Limb (tissue), 2 donors: ENCODE results near the gene NPRL2.

Experiments used
- DNase-seq, 2 donors: peaks; one replicate each; pipeline ENCODE4 v3.0.0-alpha.2; 2016; ENCODE audit errors: extremely low spot score in 2 of 2

NPRL2 gene

GRCh38 chr3:50373146-50374051 is 22.8 kb upstream of the NPRL2 start:
- DNase-seq, result peak in 1 of 2 donors; percentile 62

DNA sequence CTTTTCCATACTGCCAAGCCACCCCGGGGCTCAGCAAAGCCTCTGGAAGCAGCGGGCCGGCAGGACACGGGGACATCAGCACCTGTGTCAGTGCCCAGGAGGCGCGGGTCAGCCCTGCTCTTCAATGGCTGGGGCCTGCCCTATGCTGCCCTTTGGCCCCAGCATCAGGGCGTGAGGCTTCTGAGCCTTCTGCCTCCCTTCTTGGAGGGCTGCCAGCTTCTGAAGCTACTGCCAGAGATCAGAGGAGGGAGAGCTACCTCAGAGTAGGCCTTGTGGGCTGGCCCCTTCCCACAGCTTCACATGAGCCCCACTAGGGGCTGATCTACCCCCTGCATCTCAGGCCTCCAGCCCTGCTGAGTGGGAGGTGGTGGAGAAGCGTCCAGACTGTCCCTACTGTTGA is 21.8 kb upstream of the NPRL2 start:
- DNase-seq, result no peak

DNA sequence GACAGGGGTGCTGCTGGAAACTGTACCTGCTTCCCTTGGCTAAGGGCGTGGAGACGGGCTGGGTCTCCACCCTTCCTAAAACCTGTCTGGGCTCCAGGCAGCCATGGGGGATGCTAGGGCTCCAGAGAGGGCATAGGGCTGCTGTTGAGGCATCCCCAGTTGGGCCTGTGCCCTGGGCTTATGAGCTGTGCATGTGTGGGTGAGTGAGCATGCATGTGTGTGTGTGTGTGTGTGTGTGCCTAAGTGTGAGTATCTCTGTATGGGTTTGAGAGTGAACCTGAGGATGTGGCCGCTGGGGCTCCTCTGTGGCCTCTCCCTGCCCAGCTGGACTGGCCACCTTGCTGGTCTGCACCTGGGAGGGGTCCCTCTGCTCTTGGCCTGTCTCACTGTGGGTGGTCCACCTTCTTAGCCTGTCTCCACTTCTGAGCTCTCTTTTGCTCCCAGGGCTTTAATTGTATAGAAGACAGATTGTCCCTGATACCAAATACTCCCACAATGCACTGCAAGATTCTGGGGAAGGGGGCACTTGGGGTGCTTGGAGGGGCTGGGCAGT is 20.6 kb upstream of the NPRL2 start:
- no peak for DNase-seq

- peak; percentile 68 to 70 for DNase-seq
Measured at GRCh38 chr3:50370594-50370993, 20.0 kb upstream of the NPRL2 start.

- DNase-seq, result no peak
Measured at GRCh38 chr3:50369012-50369670, 18.6 kb upstream of the NPRL2 start.

DNA sequence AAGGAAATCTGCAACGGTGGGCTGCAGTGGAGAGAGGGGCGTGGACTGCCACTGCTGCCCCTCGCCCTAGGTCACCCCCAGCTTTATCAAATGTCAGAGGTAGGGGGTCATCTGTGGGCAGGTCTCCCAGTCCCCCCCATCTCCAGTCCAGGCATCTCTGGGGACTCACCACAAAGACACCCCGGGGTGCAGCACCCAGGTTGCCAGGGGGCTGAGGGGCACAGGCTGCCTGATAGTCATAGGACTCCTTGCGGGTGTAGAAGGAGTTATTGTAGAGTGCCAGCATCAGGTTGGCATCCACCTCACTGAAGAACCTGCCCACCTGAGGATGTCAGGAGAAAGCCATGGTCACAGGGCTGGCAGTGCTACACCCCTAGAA is 15.3 kb upstream of the NPRL2 start:
- DNase-seq, result no peak

- DNase-seq, result peak; percentile 76 to 89
Measured at GRCh38 chr3:50365080-50365841, 14.7 kb upstream of the NPRL2 start.

- no peak for DNase-seq
Measured at GRCh38 chr3:50364573-50365079, 14.1 kb upstream of the NPRL2 start.

DNA sequence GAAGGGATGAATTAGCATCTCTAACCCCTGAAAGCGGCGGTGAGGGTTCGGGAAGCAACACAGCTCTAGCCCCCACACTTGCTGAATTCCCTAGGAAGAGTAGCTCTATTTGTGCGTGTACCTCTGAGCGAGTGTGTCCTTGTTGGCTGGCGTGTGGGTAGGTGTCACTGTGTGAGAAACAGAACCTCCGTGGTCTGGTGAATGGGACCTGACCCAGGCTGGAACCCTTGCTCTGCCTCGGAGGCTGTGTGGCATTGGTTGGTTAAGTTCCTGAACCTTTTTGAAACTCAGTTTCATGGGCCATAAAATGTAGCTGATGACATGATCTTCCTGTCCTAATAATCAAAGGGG is 9.2 kb upstream of the NPRL2 start:
- DNase-seq, result no peak

DNA sequence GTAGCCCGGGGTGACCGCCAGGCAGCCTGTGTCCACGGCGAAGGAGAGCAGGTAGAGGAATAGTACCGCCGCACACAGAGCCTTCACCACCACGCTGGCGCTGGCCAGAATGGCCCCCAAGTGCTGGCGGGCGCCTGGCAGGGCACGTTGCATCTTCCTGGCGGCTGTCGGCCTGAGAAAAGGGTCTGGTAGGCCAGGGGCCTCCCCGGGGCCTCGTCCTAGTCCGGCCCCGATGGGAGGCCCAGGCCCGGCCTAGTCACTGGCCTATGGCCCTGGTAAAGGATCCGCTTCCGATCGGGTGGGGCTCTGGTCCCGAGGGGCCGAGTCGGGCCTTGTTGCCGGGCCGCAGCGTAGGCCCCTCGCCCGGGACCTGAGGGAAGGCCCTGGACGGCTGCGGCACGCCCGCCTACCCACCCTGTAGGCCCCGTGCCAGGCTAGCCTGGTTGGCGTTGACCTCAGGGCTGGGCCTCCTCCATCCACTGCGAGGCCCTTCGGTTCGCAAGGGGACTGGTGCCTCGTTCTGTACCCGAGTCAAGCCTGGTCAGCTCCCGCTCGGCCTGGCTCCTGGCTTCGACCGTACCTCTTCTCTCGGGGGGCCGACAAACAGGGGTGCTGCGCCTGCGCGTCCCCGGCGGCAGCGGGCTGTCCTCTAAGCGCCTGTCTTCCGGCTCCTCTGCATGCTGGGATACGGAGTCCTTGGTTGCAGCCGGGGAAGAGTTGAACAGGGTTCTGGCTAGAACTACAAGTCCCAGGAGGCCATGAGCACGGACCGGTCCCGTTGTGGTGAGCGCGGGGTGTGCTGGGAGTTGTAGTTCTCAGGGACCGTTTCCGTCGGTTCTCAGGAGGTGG is 8.6 kb upstream of the NPRL2 start, which contains the start of gene TMEM115:
Gene TMEM115, minus strand, starts transcription at position 611 of the 849 bp plus-strand sequence. Its CDS starts 458 bp downstream, at position 153.
- peak; percentile 95 to 100 for DNase-seq

DNA sequence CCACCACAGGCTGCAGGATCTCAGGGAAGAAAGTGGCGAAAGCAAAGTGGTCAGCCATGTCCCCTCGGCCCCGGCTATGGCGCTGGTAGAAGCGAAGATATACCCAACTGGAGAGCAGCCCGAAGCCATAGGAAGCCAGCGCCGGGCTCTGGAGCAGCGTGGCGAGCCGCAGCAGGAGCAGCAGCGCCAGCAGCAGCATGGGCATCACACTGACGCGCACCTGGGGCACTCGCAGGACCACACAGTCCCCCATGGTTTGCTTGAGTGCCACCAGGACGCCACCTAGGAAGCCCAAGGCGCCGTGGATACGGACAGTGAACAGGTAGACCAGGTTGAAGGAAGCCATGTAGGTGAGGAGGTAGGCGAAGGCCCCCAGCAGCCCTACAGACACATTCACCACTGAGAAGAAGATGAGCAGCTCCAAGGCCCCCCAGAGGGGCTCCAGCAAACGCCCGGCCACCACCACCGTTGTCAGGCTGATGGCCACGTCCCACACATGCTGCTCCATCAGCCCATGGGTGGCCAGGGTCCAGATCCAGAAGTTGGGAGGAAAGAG is 7.9 kb upstream of the NPRL2 start:
- DNase-seq, result no peak

DNA sequence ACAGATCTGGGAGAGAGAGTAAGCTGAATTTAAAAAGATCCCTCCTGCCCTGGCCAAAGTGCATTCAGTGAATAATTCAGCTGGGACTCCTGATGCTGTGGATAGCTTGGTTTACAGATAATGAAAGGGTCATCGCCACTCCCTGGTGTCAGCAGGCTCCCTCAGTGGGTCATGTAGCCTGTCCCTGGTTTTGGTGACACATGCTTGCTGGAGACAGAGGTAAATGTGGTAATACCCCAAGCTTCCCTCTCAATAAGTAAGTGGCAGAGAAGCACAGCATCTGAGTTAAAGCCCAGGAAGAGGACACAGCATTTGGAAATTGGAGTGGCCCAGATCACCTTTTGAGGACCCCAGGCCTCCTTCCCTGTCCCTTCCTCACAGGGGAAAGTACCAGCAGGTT is 6.9 kb upstream of the NPRL2 start:
- DNase-seq, result no peak

GRCh38 chr3:50356553-50356952 is 6.0 kb upstream of the NPRL2 start:
- no peak for DNase-seq

- DNase-seq, result no peak
Measured at GRCh38 chr3:50355829-50356552, 5.4 kb upstream of the NPRL2 start.

DNA sequence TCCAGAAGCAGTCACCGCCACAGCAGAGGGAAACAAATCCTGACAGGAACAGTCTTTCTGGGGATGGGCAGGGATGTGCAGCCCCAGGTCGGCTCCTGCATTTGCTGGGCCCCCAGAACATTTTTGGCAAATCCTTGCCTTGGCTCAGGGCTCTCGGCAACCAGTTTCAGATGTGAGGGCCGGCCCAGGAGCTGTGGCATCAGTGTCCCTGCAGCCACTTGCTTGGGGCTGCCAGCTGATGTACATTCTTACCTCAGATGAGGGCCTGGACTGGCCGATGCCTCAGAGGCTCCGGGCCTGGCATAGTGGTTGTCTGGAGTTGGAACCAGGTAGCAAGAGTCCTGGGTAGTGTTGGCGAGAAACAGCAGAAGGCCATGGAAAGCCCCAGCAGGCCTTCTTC is 4.3 kb upstream of the NPRL2 start:
- no peak for DNase-seq

DNA sequence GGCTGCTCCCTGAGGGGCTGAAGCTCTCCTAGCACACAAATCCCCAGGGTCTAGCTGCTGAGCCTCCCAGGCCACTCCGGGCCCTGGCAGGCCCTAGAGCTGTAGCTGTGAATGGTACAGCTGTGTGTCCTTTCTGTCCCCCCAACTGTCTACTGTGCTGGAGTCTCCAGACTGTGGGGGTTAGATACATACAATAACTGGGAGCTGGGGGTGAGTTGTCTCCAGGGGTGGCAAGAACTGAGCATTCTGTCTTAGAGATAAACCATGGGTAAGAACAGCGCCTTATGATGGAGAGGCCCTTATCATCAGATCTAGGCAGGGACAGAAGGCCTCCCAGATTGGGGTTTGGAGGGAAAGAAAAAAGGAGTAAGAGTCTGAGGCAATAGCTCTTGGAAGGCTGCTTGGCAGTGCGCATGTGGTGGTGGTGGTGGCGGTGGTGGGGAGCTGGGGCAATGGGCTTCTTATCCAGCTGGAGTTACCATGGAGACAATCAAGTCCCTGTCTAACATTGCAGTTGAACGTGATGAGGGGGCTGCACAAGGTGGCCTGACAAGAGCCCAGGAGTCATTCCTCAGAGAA is 3.7 kb upstream of the NPRL2 start:
- DNase-seq, result no peak

DNA sequence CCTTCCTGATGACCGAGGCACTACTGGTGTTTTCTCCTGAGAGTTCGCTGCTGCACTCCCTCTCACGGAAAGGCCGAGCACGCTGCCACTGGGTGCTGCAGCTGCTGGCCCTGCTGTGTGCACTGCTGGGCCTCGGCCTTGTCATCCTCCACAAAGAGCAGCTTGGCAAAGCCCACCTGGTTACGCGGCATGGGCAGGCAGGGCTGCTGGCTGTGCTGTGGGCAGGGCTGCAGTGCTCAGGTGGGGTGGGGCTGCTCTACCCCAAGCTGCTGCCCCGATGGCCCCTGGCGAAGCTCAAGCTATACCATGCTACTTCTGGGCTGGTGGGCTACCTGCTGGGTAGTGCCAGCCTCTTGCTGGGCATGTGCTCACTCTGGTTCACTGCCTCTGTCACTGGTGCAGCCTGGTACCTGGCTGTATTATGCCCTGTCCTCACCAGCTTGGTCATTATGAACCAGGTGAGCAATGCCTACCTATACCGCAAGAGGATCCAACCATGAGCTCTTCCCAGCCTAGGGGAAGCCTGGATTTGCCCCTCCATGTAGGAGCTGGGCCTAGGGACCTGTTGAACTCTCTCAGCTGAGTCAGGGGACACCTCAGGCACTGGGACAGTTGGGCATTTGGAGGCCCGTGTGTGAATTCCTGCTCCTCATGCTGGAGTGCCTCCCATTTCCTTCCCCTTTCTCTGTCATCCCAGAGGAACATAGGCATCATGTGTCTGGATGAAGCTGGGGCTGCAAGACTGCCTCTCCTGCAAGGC is 2.9 kb upstream of the NPRL2 start:
- DNase-seq, result no peak

DNA sequence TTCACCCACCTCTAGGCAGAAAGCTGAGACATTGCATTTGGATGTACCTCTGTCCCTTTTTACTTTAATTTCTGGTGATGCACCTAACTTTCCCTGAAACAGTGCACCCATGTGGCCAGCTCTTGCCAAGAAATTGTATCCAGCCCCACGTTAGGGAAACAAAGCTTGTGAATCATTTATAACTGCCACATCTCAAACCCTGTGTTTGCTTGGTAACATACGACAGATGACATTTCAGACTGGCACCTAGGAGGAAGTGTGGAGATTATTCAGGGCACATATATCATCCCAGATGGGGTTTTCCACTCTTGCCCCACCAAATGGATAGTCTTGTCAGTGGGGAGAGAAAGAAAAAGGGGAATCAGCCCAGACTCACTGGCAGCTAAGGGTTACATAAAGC is 2.2 kb upstream of the NPRL2 start:
- no peak for DNase-seq

GRCh38 chr3:50351323-50351697 is 735 bp upstream of the NPRL2 start:
- DNase-seq, result no peak
